HG03457 (cell line): ENCODE results near the gene REEP3.
"Not testable (repeated sequence)": the region's sequence is repeated elsewhere in the genome, so short reads cannot be mapped to it uniquely, and the experiment has no call there.

Experiments
- ATAC-seq: cut with Tn5 transposase; IDR thresholded peaks from one replicate; pipeline ENCODE4 v1.9.1; 2021; ENCODE audit warnings: moderate number of reproducible peaks; ENCODE audit not compliant: unreplicated experiment

REEP3 gene

DNA sequence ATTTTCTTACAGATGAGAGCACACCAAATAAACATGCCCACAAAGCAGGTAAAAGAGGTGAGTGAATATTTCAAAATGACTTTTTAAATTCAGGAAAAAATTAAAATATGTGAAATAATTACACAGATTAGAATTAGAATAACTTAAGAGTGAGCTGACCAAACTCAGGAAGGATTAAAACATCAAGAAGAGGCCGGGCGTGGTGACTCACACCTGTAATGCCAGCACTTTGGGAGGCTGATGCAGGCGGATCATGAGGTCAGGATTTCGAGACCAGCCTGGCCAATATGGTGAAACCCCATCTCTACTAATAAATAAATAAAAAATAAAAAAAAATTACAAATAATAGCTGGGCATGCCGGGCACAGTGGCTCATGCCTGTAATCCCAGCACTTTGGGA lies 140.1 kb downstream of the REEP3 start:
- no peak for ATAC-seq

DNA sequence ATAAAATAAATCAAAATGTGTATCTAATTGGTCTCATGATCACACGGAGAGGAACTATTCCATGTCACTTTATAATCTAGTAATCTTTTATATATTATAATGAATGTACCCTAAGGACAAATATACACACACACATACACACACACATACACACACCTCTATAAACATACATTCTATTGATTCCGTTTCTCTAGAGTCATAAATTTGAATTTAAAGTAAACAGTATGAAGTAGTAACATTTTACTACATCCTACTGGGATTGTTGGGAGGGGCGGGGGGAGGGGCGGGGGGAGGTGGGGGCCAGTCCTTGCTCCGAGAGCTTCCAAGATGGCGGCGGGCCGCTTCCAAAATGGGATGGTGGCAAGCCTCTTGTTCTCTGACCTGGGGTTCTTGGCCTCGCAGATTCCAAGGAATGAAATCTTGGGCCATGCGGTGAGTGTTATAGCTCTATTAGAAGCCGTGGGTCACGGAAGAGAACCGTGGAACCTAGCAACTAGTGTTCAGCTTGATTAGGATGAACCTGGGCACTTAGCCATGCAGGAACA lies 143.2 kb downstream of the REEP3 start:
- ATAC-seq: no peak

DNA sequence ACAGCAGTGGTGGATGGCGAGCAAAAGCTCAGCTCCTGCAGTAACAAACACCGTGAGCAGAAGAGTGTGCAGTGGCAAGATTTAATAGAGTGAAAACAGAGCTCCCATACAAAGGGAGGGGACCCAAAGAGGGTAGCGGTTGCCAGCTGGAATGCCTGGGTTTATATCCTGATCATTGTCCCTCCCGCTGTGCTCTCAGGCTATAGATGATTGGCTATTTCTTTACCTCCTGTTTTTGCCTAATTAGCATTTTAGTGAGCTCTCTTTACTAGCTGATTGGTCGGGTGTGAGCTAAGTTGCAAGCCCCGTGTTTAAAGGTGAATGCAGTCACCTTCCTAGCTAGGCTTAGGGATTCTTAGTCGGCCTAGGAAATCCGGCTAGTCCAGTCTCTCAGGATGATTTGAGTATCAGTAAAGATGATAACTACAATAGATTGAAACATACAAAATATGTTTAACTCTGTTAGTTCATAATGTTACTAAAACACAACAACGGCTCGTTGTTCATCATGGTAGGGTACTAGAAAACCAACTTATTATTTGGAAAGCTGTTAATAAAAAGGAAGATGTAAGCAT lies 143.9 kb downstream of the REEP3 start:
- not testable (repeated sequence) for ATAC-seq

DNA sequence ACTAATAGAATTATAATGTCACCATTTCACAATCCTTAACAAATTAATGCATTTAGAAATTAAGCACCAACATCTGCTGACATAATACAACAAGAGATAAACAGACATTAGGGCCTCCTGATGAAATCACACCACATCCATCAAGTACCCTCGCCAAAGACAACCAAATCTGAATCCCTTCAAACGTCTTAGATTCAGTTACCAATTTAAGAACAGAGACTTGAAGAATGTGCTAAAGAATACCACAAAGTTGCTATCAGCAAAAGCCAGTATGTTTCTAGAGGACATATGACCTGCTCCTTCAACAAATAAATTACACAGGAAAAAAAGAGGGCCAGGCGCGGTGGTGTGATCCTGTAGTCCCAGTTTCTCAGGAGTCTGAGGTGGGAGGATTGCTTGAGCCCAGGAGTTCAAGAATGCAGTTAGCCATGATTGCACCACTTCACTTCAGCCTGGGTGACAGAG lies 144.5 kb downstream of the REEP3 start:
- ATAC-seq: no peak

DNA sequence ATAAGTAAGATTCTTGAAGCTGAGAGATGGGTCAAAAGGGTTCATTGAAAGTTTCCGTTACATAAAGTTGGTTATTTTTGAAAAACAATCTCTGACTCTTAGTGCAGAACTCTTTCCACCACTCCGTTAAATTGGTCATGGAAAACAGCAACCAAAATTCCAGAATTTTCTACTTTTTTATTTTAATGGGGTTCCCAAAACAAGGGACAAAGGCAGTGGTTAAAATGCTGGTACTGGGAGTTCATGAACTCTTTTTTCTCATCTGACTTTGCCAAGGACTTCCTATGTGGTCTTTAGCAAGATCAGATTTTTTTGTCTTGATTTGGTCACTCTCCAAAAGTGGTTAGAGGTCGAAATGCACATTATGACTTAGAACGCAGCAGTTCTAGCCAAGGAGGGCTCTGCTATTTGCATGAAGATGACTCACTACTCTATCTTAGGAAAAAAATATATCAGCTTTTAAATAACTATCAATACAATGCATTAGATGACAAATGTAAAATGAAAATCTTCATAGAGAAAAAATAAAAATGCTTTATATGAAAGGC lies 145.7 kb downstream of the REEP3 start:
- no peak for ATAC-seq

DNA sequence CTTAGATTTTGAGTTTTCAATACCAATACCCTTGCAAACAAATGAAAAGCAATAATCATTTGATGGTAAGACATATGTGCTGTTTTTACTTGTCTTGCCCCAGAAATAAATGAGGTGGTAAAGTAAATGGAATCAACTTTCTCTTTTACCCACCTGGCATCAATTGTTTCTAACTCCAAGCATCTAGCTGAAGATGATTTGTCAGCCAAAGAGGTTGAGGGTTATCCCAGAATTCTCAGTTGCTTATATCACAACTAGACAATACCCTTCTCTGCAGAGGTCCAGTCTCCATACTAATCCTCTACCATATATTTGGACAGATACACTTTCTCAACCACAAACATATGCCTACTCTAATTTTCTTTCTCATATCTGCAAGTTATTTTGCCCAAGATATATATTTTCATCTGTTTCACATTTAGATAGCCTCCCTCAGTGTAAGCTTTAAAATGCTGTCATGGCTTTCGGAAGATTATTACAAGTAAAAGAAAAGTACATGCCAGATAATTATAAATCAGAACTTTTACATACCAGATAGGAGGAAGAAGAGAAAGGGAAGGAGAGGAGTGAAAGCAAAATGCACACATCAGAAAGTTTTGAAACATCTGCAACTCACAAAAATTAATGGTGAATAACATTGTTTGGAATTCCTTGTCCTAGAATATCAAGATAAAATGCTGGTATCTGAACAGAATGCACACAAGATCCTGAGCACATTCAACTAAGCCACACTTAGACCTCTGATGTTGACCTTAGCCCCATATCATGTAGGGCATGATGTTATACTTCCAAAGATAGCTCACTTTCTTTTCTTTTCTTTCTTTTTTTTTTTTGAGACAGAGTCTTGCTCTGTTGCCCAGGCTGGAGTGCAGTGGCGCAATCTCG lies 146.6 kb downstream of the REEP3 start:
- no peak for ATAC-seq

DNA sequence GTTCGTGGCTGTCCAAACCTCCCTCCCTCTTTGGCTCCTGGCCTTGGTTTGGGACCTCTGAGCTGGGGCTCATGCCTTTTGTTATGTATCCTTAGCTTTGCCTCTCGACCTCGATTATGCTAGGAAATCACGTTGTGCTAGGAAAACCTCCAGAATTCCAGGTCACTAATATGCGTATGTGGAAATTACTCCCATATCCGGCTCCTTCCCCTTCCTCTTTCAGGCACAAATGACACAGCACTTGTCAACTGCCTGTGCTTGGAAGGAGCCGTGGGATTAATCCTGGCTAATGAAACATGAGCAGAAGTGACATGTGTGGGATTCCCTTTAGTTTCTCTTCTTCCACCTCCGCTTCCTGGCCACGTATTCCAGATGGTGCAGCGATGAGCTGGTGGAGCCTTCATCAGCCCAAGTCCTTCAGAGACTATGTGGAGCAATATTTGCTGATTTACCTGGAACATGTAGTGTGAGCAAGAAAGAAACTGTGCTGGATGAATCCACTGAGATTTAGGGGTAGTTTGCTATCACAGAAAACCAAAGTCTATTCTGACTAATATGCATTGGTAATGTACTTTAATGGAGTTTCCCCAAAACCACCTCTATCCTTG lies 149.2 kb downstream of the REEP3 start:
- no peak for ATAC-seq

DNA sequence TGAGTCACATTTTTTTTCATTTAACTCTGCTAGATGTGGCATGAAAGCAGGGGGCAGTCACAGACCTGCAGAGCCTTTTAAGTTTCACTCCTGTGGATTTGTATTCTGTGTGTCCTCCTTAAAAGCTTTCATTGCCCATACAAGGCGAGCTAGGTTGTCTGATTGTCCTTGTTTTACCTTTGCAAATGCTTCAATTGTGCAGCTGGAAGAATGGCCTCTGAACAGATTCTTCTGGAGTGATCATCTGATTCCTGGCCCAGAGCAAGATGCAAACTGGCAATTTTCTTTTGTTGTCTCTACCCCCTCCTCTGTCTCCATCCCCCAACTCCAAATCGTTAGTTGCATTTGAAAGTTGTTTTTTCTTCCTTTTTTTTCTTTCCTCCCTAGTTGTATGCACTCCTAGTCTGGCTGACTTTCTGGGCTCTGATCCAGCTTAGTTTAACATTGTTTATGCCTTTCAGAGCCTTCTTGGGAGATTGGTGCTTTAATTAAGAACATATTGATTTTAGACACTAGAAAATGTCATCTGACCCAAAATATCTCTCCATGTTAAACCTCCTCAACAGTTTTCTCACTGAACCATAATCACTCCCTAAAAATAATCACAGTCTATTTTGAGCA lies 150.2 kb downstream of the REEP3 start:
- ATAC-seq: no peak

DNA sequence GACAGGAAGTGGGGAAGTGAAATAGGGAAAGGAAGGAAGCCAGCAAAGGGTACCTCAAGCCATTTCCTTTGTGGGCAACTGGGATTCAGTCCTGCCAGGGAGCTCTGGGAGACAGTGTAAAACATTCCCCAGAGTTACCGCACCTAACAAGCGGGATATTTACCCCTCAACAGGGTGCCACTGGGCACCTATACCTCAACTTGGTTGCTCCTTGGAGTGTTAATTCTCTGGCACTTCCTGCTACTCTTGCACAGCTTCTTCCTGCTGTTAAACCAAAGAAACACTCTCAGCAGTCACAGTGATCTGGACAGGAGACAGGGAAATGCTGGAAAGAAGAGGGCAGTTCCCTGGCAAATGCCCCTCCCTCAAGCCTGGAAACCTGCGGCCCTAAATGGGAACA lies 151.3 kb downstream of the REEP3 start:
- ATAC-seq: no peak

DNA sequence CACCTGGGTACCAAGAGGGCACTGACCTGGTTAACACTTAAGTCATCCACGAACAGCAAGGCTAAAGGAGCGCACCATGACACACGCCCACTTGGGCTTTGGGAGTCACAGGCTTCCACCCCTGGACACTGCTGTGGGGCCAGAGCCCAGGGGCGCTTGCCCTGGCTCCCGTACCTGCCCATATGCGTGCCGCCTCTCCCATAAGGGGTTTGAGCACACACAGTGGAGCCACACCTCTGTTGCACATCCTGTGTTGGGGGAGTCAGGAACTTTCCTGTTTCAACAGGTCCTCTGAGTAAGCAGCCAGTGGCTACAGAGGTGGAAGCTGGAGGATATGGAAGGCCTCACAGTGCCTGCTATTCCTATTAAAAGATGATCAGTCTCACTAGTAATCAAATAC lies 152.0 kb downstream of the REEP3 start:
- ATAC-seq: no peak

DNA sequence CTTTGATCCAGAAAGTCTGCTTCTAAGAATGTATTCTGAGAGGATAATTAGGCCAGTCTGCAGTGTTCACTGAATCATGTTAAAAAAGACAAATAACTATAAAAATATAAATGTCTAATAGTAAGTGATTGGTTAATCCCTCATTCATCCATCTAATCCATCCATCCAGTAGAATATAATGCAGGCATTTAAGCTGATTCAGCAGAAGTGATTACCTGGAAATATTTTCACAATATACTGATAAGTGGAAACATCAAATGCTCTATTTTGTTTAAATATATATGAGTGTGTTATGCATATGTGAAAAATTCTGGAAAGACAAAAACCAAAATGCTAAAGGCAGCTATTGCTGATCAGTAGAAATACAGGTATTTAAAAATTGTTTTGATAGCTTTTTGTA lies 152.6 kb downstream of the REEP3 start:
- no peak for ATAC-seq
